ENCODE results near the gene EVC2. TPM values are rescaled to one million over a fixed set of nuclear protein-coding genes. Genes with fewer than 3 reads are reported as not detected.

Gene EVC2
- total and polyA plus RNA-seq, 2 of the 13 experiments (the other 11 are each of a cell fraction or from before 2014, with no cell fraction given) = not detected

DNA sequence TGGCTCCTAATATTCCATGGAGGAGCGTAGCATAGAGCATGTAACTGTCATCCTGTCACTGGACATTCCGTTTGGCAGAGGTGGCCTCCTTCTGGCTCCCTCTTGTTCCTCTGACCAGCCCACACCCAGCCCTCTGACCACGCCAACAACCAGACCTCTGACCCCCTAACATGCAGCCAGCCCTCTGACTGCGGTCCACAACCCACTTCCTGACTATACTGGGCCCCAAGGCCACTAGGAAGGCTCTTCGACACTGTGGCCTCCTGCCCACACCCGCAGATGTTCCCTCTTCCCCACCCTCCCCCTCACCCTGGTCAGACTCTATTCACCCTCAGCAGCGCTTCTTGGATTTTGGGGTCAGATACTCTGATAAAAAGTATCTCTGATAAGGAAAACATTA, 141.4 kb downstream of the EVC2 start:
- no peak overlapping the region for H2AFZ ChIP-seq (ENCODE audit: low read length)
- no peaks in the 10 kb centered on the region for H3K9me3 ChIP-seq (ENCODE audit: low read length)
- no peaks in the 10 kb centered on the region for H3K36me3 ChIP-seq (replicated peaks in 1 of 2; ENCODE audit: control insufficient read depth in 1 of 2, insufficient read depth in 2 of 2, low read length in 2 of 2)
- TF ChIP-seq REPIN1 (CRISPR knock-in tag; IDR thresholded peaks at IDR 0.05; ENCODE audit: borderline replicate concordance, low read depth) = no peak
- no peak overlapping the region for H3K4me2 ChIP-seq (ENCODE audit: low read depth, low read length)
- ATAC-seq = no peak
- H4K20me1 ChIP-seq (ENCODE audit: insufficient read depth, low read length) = no peaks in the 10 kb centered on the region
- H3K4me1 ChIP-seq (ENCODE audit: insufficient read depth, low read length) = no peaks in the 10 kb centered on the region
- no peak for DNase-seq (ENCODE audit: low spot score)
- POLR2A ChIA-PET = no interaction called here
- intact Hi-C loops (cut with micrococcal nuclease; ENCODE audit: unreplicated experiment) (no loop called here), in situ Hi-C loops (cut with HindIII; ENCODE audit: extremely low pct_ligation_motif_present, low pct_unique_long_range_greater_than_20kb) (no loop called here)
- H3K27ac ChIP-seq (ENCODE audit: extremely low read length, insufficient read depth, low read length) = no peak overlapping the region
- CTCF ChIA-PET (ENCODE audit: low intra/inter-chr PET ratio, low total read pairs) = no interaction called here
- H3K27me3 ChIP-seq (ENCODE audit: control insufficient read depth in 1 of 2, insufficient read depth in 2 of 2, low read length in 2 of 2) = peaks cover 3 to 20% of the 10 kb centered on the region in 2 experiments; a peak in 2 of 5 replicates
- no peak overlapping the region for H3K4me3 ChIP-seq (replicated peaks in 1 of 3; ENCODE audit: insufficient read depth in 1 of 3, low read depth in 2 of 3, low read length in 3 of 3)
- no TSS peak for BruUV-seq (replicated peaks)
- no peak for FAIRE-seq
- WGBS (ENCODE audit: low lambda C conversion rate) = 6% methylated on average over 7 of the region's 7 CpGs
- no peaks in the 10 kb centered on the region for H3K79me2 ChIP-seq (ENCODE audit: insufficient read depth, low read length)
- no peak overlapping the region for H3K9ac ChIP-seq (ENCODE audit: insufficient read depth, low read depth, low read length)

GRCh38 chr4:5566526-5566925, 141.8 kb downstream of the EVC2 start:
- TF ChIP-seq DPF2 (CRISPR knock-in tag; IDR thresholded peaks at IDR 0.05; ENCODE audit: borderline replicate concordance, low read depth) (no peak), ZNF354B (CRISPR knock-in tag; IDR thresholded peaks at IDR 0.05) (no peak), DBP (CRISPR knock-in tag; IDR thresholded peaks at IDR 0.05; ENCODE audit: not compliant biosample characterization) (no peak), E2F2 (CRISPR knock-in tag; IDR thresholded peaks at IDR 0.05; ENCODE audit: borderline replicate concordance) (no peak)
- no peak for DNase-seq (ENCODE audit: low spot score)
- Histone ChIP-seq H3K9me3 (ENCODE audit: low read length) (no peaks in the 10 kb centered on the region), H4K20me1 (ENCODE audit: insufficient read depth, low read length) (no peaks in the 10 kb centered on the region), H3K4me1 (ENCODE audit: insufficient read depth, low read length) (no peaks in the 10 kb centered on the region), H3K79me2 (ENCODE audit: insufficient read depth, low read length) (no peaks in the 10 kb centered on the region), H3K36me3 (replicated peaks in 1 of 2; ENCODE audit: control insufficient read depth in 1 of 2, insufficient read depth in 2 of 2, low read length in 2 of 2) (no peaks in the 10 kb centered on the region), H3K27ac (ENCODE audit: extremely low read length, insufficient read depth, low read length) (no peak overlapping the region), H2AFZ (ENCODE audit: low read length) (no peak overlapping the region), H3K9ac (ENCODE audit: insufficient read depth, low read depth, low read length) (no peak overlapping the region), H3K4me3 (replicated peaks in 1 of 3; ENCODE audit: insufficient read depth in 1 of 3, low read depth in 2 of 3, low read length in 3 of 3) (no peak overlapping the region), H3K4me2 (ENCODE audit: low read depth, low read length) (no peak overlapping the region), H3K27me3 (ENCODE audit: control insufficient read depth in 1 of 2, insufficient read depth in 2 of 2, low read length in 2 of 2) (peaks cover 3 to 16% of the 10 kb centered on the region in 2 experiments; a peak in 2 of 5 replicates)
- CTCF ChIA-PET (ENCODE audit: low intra/inter-chr PET ratio, low total read pairs) = no interaction called here
- POLR2A ChIA-PET = no interaction called here
- in situ Hi-C loops (cut with HindIII; ENCODE audit: extremely low pct_ligation_motif_present, low pct_unique_long_range_greater_than_20kb) = no loop called here
- intact Hi-C loops (cut with micrococcal nuclease; ENCODE audit: unreplicated experiment) = no loop called here
- no peak for ATAC-seq
- WGBS (ENCODE audit: low lambda C conversion rate) = 17% methylated on average over 5 of the region's 6 CpGs
- no peak for FAIRE-seq
- no TSS peak for BruUV-seq (replicated peaks)
